Effector memory CD8-positive, alpha-beta T cell (primary cell): ENCODE results near the gene ZNF562.
"Not testable (repeated sequence)": the region's sequence is repeated elsewhere in the genome, so short reads cannot be mapped to it uniquely, and the experiment has no call there.

Source experiments
- ATAC-seq: fragments of 150-1000 bp; cut with Tn5 transposase; replicated peaks from 2 replicates; pipeline ENCODE4 v1.10.0; 2021; ENCODE audit warnings: mild to moderate bottlenecking, moderate library complexity
- DNase-seq, 3 experiments: peaks; one replicate each; pipeline ENCODE4 v3.0.0; 2021
- H3K27ac Mint-ChIP-seq, 2 donors: one replicate each; pipeline ENCODE4 v1.8.0; 2022; ENCODE audit warnings: mild to moderate bottlenecking in 2 of 2, mixed read lengths in 2 of 2, moderate library complexity in 2 of 2
- H3K27me3 Mint-ChIP-seq, 2 donors: one replicate each; pipeline ENCODE4 v1.8.0; 2022; ENCODE audit warnings: mixed read lengths in 2 of 2
- H3K36me3 Mint-ChIP-seq: one replicate; pipeline ENCODE4 v1.8.0; 2022; ENCODE audit warnings: mild to moderate bottlenecking, moderate library complexity, mixed read lengths; ENCODE audit not compliant: insufficient read depth
- H3K4me1 Mint-ChIP-seq, 2 donors: one replicate each; pipeline ENCODE4 v1.8.0; 2022; ENCODE audit warnings: low read depth in 2 of 2, mixed read lengths in 2 of 2
- H3K4me3 Mint-ChIP-seq, 2 donors: one replicate each; pipeline ENCODE4 v1.8.0; 2022; ENCODE audit warnings: mild to moderate bottlenecking in 2 of 2, mixed read lengths in 2 of 2, moderate library complexity in 2 of 2
- H3K9me3 Mint-ChIP-seq, 2 donors: one replicate each; pipeline ENCODE4 v1.8.0; 2022; ENCODE audit warnings: mixed read lengths in 2 of 2
- total RNA-seq, 9 experiments: gene quantifications; one replicate each; lab custom pipeline; 2026; lab: John Stamatoyannopoulos, UW

ZNF562 gene
- total RNA-seq, result 23.5 to 113 (median 72.3) reads per million in 9 experiments

DNA sequence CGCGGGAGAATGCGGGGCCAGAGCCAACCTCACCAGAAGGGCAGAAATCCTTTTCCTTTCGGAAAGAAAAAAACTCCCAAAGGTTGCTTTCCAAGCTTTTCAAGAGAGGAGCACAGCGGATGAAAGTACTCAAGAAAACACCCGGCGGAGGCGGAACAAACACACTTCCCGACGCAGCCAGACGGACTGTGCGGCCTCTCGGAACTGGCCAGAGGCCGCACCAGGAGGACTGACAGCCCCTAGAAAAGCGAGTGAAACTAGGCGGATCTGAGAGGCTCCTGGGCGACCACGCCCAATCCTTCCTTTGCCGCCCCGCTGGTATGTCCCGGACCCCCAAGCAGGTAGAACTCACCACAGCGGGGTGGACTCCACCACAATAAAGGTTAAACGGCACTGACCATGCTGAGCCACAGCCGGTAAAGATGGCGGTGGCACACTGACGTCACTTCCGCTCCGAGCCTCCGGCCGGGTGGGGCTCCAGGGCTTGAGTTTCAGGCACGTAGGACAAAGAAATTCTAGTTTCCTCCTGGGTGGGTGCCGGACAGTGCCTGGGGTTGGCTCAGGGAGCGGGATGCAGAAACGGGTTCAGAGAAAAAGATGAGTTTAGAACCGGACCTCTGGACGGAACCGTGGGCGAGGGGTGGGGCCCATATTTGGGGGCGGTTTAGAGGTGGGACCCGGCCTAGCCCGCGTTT lies at the start of gene ZNF562:
TSS of gene ZNF562 (minus strand) at position 438 of the 695 bp plus-strand sequence. CDS start 14,356 bp downstream, outside the sequence.
- peak within 1 kb of the TSS; percentile 93 to 97 for H3K4me3 Mint-ChIP-seq
- no peaks in the 10 kb centered on the region for H3K27me3 Mint-ChIP-seq
- ATAC-seq (peak; percentile 93), DNase-seq (peak; percentile 73 to 78 (median 77))
- peaks cover 34% of the 10 kb centered on the region for H3K36me3 Mint-ChIP-seq
- H3K9me3 Mint-ChIP-seq, result peaks cover 9 to 15% of the 10 kb centered on the region in 2 donors
- H3K27ac Mint-ChIP-seq, result peak within 1 kb of the TSS; percentile 98
- peaks cover 9 to 30% of the 10 kb centered on the region in 2 donors for H3K4me1 Mint-ChIP-seq

DNA sequence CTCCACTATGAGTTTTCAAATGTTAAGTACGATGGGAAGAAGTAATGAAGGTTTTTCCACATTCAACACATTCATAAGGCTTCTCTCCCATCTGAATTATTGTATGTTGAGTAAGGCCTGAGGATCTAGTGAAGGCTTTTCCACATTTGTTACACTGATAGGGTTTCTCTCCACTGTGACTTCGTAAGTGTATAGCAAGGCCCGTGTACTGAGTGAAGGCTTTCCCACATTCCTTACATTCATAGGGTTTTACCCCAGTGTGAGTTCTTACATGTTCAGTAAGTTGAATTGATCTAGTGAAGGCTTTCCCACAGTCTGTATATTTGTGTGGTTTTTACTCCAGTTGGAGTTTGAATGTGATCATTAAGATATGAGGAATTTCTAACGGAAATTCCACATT lies 49.3 kb upstream of the ZNF562 start:
- ATAC-seq, result no peak
- no peaks in the 10 kb centered on the region for H3K9me3 Mint-ChIP-seq

DNA sequence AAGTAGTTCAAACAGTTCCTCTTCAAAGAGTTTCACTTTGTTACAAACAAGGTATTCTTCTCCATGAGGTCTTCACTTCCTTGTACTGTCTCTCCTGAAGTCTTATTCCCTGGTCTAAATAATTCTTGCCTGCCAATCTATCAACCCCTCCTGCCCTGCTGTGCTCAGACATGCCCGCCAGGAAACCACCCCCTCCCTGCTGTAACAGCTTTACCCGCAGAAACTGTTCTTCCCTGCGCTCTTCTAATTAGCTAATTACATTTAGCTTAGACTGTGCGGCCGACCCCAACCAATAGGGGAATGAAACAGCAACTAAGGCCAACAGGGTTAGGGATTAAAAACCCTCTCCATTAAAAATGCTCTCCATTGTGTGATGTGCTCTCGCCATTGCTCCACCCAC lies 47.0 kb upstream of the ZNF562 start:
- Mint-ChIP-seq H3K27ac (no peak overlapping the region), H3K4me3 (no peak overlapping the region), H3K9me3 (no peaks in the 10 kb centered on the region), H3K36me3 (no peaks in the 10 kb centered on the region), H3K27me3 (peaks cover 30 to 33% of the 10 kb centered on the region in 2 donors), H3K4me1 (peaks cover 0 to 5% of the 10 kb centered on the region in 2 donors)
- ATAC-seq (peak; percentile 40), DNase-seq (no peak)

More for the DNA sequence above, 49.3 kb upstream of the ZNF562 start:
- Mint-ChIP-seq H3K4me1 (peaks cover 0 to 5% of the 10 kb centered on the region in 2 donors), H3K27me3 (peaks cover 14 to 25% of the 10 kb centered on the region in 2 donors), H3K27ac (no peak overlapping the region), H3K4me3 (no peak overlapping the region), H3K36me3 (peaks cover 2% of the 10 kb centered on the region)
- no peak for DNase-seq

DNA sequence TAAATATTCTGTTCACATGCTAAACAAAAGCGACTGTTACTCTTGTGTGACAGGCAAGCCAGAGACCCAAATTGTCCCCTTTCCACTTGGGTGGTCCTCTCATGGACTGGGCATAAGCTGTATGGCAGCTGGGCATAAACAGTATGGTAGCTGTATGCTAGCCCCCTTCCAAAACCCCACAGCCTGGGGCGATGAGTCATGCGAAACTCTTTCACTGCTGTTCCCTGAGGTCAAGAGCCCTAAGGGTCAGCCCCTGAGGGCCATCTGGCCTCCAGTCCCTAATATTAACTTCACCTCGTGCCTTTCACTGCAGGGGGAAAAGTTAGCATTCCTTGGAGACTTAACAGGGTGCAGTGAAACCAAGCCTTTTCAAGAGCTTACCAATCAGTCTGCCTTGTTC lies 45.6 kb upstream of the ZNF562 start:
- no peak overlapping the region for H3K4me3 Mint-ChIP-seq
- H3K27me3 Mint-ChIP-seq, result peaks cover 36 to 39% of the 10 kb centered on the region in 2 donors
- no peaks in the 10 kb centered on the region for H3K9me3 Mint-ChIP-seq
- no peaks in the 10 kb centered on the region for H3K36me3 Mint-ChIP-seq
- ATAC-seq (no peak), DNase-seq (no peak)
- no peak overlapping the region for H3K27ac Mint-ChIP-seq
- peaks cover 0 to 5% of the 10 kb centered on the region in 2 donors for H3K4me1 Mint-ChIP-seq

DNA sequence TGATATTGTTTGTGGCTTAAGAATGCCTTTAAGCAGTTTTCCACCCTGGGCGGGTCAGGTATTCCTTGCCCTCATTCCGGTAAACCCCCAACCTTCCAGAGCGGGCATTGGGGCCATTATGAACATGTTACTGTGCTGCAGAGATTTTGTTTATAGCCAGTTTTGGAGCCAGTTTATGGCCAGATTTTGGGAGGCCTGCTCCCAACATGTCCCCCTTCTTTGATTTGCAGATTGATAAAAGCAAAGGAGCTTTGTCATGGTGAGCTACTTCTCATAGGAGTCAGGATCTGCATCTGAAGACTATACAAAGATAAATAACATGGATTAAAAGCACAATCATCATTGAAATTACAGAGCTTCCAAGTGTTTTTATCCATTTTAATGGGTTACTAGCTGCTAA lies 36.9 kb upstream of the ZNF562 start:
- H3K27me3 Mint-ChIP-seq, result peaks cover 34 to 43% of the 10 kb centered on the region in 2 donors
- no peak overlapping the region for H3K4me3 Mint-ChIP-seq
- DNase-seq (no peak), ATAC-seq (no peak)
- no peak overlapping the region for H3K27ac Mint-ChIP-seq
- H3K36me3 Mint-ChIP-seq, result no peaks in the 10 kb centered on the region
- peaks cover 10 to 34% of the 10 kb centered on the region in 2 donors for H3K9me3 Mint-ChIP-seq
- H3K4me1 Mint-ChIP-seq, result no peaks in the 10 kb centered on the region

DNA sequence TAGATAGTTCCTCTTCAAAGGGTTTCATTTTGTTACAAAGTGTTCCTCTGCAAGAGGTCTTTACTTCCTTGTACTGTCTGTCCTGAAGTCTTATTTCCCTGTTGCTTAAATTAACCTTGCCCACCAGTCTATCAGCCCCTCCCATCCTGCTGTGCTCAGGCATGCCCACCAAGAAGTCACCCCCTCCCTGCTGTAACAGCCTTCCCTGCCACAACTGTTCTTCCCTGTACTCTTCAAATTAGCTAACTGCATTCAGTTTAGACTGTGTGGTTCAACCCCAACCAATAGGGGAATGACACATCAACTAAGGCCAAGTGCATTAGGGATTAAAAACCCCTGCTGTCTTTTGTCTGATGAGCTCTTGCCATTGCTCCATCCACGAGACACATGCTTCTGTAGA lies 34.4 kb upstream of the ZNF562 start:
- Mint-ChIP-seq H3K4me1 (no peaks in the 10 kb centered on the region), H3K27me3 (peaks cover 23 to 34% of the 10 kb centered on the region in 2 donors), H3K36me3 (no peaks in the 10 kb centered on the region), H3K27ac (no peak overlapping the region), H3K9me3 (peaks cover 10 to 34% of the 10 kb centered on the region in 2 donors), H3K4me3 (no peak overlapping the region)
- DNase-seq (no peak), ATAC-seq (no peak)

DNA sequence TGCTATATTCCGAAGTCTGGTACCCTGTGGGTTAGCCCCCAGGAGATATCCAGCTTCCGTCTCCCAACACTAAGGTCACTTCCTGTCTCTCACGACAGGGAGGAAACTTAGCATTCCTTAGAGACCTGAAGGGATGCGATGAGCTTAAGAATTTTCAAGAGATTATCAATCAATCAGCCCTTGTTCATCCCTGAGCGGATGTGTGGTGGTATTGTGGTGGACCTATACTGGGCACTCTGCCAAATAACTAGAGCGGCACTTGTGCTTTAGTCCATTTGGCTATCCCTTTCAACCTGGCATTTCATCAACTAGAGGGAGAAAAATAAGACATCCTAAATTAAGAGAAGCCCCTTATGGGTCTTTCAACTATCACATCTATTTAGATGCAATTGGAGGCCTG lies 30.9 kb upstream of the ZNF562 start:
- no peak overlapping the region for H3K27ac Mint-ChIP-seq

DNA sequence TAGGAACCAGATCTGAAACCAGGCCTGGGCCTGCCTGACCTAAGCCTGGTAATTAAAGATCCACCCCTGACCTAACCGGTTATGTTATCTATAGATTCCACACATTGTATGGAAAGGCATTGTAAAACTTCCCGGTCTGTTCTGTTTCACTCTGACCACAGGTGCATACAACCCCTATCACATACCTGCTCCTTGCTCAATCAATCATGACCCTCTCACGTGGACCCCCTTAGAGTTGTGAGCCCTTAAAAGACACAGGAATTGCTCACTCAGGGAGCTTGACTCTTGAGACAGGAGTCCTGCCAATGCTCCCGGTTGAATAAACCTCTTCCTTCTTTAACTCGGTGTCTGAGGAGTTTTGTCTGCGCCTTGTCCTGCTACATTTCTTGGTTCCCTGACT lies 27.3 kb upstream of the ZNF562 start:
- Mint-ChIP-seq H3K4me1 (peaks cover 4 to 8% of the 10 kb centered on the region in 2 donors), H3K4me3 (peak overlapping the region in 1 of 2 donors; percentile 23), H3K9me3 (no peaks in the 10 kb centered on the region), H3K27me3 (peaks cover 0 to 7% of the 10 kb centered on the region in 2 donors), H3K27ac (no peak overlapping the region), H3K36me3 (no peaks in the 10 kb centered on the region)
- DNase-seq (no peak), ATAC-seq (no peak)

More for the DNA sequence above, 30.9 kb upstream of the ZNF562 start:
- DNase-seq (no peak), ATAC-seq (no peak)
- Mint-ChIP-seq H3K4me1 (peaks cover 4 to 8% of the 10 kb centered on the region in 2 donors), H3K9me3 (peaks cover 3 to 16% of the 10 kb centered on the region in 2 donors), H3K4me3 (no peak overlapping the region), H3K36me3 (no peaks in the 10 kb centered on the region), H3K27me3 (peaks cover 14 to 26% of the 10 kb centered on the region in 2 donors)

DNA sequence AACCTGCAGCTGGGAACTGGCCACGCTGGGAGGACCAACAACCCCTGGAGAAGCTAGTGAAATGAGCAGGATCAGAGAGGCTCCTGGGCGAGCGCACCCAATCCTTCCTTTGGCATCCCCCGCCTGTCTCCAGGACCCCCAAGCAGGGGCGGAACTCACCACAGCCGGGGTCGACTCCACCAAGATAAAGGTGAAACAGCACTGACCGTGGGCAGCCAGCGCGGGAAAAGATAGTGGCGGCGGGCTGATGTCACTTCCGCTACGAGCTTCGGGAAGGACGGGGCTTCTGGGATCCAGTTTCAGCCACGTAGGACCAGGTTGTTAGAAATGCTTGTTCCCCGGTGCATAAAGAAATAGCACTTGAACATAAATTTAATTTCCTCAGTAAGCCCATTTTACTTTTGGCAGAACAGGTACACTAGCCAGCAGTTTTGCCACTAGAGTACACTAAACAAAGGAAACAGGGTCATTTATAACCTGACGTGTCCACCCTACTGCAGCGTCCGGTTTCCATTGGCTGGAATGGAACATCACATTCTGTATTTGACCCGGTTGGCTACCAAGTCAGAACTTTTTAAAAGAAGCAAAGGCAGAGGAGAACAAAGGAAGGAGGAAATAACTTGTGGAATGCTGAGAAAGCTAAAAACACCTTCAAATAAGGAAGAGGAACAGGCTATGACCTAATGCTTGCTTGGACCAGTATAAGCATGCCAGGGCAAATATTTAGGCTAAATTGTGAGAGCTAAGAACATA lies 25.5 kb upstream of the ZNF562 start:
- ATAC-seq (no peak), DNase-seq (no peak)
- H3K4me1 Mint-ChIP-seq, result peaks cover 4 to 8% of the 10 kb centered on the region in 2 donors
- no peak overlapping the region for H3K4me3 Mint-ChIP-seq
- no peak overlapping the region for H3K27ac Mint-ChIP-seq
- peaks cover 0 to 9% of the 10 kb centered on the region in 2 donors for H3K27me3 Mint-ChIP-seq
- no peaks in the 10 kb centered on the region for H3K9me3 Mint-ChIP-seq
- no peaks in the 10 kb centered on the region for H3K36me3 Mint-ChIP-seq

DNA sequence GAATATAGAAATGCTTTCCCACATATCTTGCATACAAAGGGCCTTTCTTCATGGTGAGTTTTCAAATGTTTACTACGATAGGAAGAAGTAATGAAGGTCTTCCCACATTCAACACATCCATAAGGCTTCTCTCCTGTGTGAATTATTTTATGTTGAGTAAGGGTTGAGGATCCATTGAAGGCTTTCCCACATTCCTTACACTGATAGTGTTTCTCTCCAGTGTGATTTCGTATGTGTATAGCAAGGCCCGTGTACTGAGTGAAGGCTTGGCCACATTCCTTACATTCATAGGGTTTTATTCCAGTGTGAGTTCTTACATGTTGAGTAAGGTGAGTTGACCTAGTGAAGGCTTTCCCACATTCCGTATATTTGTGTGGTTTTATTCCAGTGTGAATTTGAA lies 15.4 kb upstream of the ZNF562 start:
- not testable (repeated sequence) for ATAC-seq, H3K27ac Mint-ChIP-seq, H3K9me3 Mint-ChIP-seq, DNase-seq, H3K4me1 Mint-ChIP-seq, H3K4me3 Mint-ChIP-seq, H3K36me3 Mint-ChIP-seq
- H3K27me3 Mint-ChIP-seq, result peaks cover 0 to 21% of the 10 kb centered on the region in 2 donors

DNA sequence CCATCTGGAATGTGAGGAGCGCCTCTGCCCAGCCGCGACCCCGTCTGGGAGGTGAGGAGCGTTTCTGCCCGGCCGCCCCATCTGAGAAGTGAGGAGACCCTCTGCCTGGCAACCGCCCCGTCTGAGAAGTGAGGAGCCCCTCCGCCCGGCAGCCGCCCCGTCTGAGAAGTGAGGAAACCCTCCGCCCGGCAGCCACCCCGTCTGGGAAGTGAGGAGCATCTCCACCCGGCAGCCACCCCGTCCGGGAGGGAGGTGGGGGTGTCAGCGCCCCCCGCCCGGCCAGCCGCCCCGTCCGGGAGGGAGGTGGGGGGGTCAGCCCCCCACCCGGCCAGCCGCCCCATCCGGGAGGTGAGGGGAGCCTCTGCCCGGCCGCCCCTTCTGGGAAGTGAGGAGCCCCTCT lies 5.1 kb upstream of the ZNF562 start:
- ATAC-seq, H3K27ac Mint-ChIP-seq, H3K4me3 Mint-ChIP-seq, DNase-seq, H3K4me1 Mint-ChIP-seq, H3K9me3 Mint-ChIP-seq: not testable (repeated sequence)
- H3K27me3 Mint-ChIP-seq, result peaks cover 13 to 24% of the 10 kb centered on the region in 2 donors
- peaks cover 11% of the 10 kb centered on the region for H3K36me3 Mint-ChIP-seq

DNA sequence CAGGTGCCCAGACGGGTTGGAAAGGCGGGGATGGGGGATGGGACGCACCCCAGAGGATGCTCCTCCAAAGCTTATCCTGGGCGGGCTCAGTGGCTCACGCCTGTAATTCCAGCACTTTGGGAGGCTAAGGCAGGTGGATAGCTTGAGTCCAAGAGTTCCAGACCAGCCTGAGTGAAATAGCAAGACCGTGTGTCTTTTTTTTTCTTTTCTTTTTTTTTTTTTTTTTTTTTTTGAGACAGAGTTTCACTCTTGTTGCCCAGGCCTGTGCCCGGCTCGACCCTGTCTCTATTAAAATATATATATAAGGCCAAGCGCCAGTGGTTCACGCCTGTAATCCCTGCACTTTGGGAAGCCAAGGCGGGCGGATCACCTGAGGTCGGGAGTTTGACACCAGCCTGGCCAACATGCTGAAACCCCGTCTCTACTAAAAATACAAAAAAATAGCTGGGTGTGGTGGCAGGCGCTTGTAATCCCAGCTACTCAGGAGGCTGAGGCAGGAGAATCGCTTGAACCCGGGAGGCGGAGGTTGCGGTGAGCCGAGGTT lies 530 bp upstream of the ZNF562 start:
- not testable (repeated sequence) for ATAC-seq

DNA sequence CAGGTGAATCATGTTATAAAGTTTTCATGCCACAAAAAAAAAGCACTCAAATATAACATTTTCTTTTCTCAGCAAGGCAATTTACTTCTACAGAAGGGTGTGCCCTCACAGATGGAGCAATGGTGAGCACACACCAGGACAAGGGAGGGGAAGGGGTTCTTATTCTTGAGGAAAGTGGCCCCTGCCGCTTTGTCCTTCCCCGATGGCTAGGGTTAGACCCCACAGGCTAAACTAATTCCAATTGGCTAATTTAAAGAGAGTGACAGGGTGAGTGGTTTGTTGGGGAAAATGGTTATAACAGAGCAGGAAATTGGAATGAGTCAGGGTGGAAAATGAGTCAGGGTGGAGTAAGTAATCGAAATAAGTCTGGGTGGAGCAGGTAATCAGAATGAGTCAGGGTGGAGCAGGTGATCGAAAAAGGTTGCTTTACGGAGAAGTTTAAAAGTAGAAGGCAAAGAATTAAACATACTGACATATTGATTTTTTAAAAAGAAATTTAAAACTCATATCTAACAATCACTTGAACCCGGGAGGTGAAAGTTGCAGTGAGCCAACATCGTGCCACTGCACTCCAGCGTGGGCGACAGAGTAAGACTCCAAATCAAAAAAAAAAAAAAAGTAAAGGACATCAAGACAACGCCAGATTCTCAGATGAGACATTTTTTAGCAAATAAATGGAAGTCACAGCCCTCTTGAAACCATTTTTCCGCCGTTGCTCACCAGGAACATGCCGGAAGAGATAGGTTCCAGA lies 813 bp downstream of the ZNF562 start:
- DNase-seq, result peak in 1 of 3 experiments; percentile 2
- Mint-ChIP-seq H3K36me3 (peaks cover 34% of the 10 kb centered on the region), H3K27me3 (no peaks in the 10 kb centered on the region), H3K4me1 (peaks cover 11 to 36% of the 10 kb centered on the region in 2 donors), H3K27ac (peak overlapping the region; percentile 98), H3K4me3 (peak overlapping the region; percentile 93 to 97), H3K9me3 (peaks cover 9 to 15% of the 10 kb centered on the region in 2 donors)
- no peak for ATAC-seq

More for the DNA sequence above, 530 bp upstream of the ZNF562 start:
- peaks cover 9 to 26% of the 10 kb centered on the region in 2 donors for H3K4me1 Mint-ChIP-seq
- DNase-seq, H3K27me3 Mint-ChIP-seq: not testable (repeated sequence)
- H3K36me3 Mint-ChIP-seq, result peaks cover 34% of the 10 kb centered on the region
- peaks cover 7 to 15% of the 10 kb centered on the region in 2 donors for H3K9me3 Mint-ChIP-seq
- peak overlapping the region; percentile 93 to 97 for H3K4me3 Mint-ChIP-seq
- peak overlapping the region; percentile 98 for H3K27ac Mint-ChIP-seq
